NCI-H1092 (cell line): ENCODE results near the gene USP48.

Experiments
- DNase-seq: peaks from one replicate; lab custom pipeline; 2025; lab: John Stamatoyannopoulos, UW

USP48 gene

GRCh38 chr1:21668232-21668950 is 114.6 kb downstream of the USP48 start:
- DNase-seq = no peak

- DNase-seq = no peak
Measured at GRCh38 chr1:21667348-21668231, 115.4 kb downstream of the USP48 start.

GRCh38 chr1:21666576-21667320 is 116.2 kb downstream of the USP48 start:
- DNase-seq = peak; percentile 59

- peak; percentile 52 for DNase-seq
Measured at GRCh38 chr1:21665711-21666575, 117.0 kb downstream of the USP48 start.

- DNase-seq = no peak
Measured at GRCh38 chr1:21664806-21665588, 118.0 kb downstream of the USP48 start.

DNA sequence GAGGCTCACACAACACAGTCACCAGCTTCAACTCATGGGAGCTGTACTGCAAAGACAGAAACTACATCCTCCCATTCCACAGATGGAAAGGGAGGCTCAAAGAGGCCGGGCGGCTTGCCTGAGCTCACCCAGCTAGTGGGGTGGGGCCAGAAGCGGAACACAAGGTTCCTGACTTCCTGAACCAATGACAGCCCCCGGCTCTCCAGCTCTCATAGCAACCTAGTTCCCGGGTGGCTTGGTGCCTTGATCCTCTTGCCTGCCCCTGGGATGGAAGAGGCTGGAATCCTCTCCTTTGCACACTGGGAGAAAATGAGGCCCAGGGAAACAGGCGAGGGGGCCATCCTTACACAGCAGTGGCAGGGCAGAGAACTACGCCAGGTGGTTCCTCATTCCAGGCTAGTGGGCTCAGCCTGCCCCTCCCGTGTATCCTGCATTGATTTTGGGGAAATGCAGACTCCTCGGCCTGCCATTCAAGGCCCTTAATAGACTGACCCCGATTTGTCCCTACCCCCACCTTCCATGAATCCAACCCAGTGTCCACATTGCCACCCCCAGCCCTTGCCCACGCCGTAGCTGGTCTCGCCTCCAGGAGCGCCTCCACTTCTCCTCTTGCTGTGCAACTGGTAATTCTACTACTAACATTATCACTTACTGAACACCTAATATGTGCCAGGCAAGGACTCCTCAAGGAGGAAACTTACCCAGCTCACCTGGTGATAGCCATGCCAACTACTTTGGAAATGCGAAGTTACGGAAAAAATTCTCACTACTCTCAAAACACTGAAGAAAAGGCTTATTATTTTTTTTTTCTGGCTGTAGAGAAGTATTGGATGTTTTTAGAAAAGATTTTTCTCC is 118.8 kb downstream of the USP48 start:
- DNase-seq = no peak

DNA sequence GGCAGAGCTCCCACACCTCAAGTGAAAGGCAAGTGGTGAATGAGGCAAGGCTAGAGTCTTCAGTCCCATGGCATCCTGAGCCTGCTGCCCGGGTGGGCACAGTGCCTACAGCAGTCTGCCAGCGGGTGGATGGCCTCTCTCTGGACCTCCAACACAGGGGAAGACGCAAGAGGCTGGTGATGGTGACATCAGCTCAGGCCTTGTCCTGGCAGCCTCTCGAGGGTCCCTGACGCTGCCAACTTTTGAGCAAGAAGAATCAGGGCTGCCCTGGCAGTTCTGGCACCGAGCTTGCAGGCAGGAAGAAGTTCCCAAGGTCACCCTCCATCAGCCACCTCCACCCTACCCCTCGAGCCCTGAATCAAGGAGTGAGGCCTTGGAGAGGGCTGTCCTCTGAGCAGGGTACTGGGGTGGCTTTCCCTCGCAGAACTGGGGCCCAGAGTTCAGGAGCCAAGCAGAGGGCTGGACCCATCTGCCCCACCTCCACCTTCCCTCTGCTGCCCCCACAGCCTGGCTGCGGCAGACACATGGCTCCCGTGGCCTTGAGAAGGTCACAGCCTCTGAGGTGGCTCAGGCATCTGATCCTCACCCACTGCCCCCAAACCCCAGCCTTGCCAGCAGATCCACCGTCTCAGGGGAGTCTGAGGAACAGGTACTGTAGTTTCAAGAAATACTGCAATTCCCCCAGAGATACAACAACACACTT is 119.5 kb downstream of the USP48 start:
- no peak for DNase-seq

GRCh38 chr1:21662426-21663247 is 120.3 kb downstream of the USP48 start:
- DNase-seq = no peak

DNA sequence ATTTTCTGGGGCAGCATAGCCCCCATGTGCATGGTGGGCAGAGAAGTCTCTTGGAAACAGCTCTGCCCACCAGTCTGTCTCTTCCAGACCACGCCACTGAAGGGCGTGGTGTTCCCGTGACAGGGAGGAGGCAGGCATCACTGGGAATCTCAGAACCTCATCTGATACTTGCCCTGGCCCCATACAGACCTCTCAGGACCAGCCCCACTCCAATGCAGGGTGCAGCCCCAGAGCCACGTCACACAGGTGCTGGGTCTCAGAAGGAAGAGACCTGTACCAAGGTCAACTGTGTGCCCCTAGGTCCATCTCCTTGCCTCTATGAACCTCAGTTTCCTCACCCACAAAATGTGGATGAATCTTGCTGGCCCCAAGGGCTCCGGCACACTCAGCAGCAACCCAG is 121.1 kb downstream of the USP48 start:
- DNase-seq = no peak

GRCh38 chr1:21659924-21660326 is 123.0 kb downstream of the USP48 start:
- no peak for DNase-seq

GRCh38 chr1:21659099-21659923 is 123.6 kb downstream of the USP48 start:
- DNase-seq = peak; percentile 83

GRCh38 chr1:21657456-21658190 is 125.3 kb downstream of the USP48 start:
- DNase-seq = no peak

DNA sequence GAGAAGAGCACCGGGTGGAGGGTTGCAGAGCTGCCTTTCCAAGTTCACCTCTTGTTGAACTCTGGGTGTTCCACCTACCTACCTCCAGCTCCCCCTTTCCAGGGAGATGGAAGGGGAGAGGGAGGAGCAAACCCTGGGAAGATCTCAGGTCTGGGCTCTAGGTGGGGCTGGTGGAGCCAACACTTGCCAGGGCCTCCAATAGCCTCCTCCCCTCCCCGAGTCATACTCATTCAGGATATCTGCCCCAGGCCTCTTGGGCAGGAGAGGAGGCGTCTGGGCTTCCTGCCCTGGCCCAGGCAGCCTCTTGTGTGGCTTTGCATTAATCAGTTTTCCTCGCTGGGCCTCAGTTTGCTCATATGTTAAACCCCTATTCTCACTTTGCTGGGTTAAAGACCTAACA is 127.2 kb downstream of the USP48 start:
- no peak for DNase-seq

GRCh38 chr1:21655259-21655658 is 127.7 kb downstream of the USP48 start:
- DNase-seq = no peak

DNA sequence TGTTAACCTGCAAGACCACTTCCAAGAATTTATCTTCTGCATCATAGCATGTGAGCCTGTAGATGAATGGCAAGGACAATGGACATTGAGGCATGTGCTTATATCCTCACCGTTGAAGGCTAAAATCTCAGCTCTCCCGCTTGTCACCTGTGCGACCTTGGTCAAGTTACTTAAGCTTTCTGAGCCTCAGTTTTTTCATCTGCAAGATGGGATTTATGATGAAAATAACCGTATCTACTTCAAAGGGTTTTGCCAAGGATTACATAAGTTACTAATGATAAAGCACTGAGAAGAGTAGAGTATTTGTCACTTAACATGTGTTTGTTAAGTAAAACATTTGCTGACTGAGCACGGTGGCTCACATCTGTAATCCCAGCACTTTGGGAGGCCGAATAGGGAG is 128.7 kb downstream of the USP48 start:
- no peak for DNase-seq

DNA sequence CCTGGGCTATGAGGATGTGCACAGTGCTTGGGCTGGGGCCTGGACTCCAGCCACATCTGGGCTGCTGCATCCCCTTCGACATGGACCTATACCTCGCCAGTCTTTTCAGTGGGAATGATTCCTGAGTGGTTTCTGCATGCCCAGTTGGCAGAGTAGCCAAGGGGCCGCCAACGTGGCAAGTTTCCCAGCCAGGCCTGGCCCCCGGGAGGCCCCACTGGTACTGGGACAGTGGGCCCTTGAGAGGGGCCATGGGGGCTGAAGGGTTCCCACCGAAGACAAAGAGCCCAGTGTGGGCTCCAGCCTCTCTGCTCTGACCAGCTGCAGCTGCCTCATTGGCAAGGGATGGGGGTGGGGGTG is 129.2 kb downstream of the USP48 start:
- DNase-seq = no peak
